GM18505 (cell line): Measurements from ENCODE around the gene CAVIN1.
"Not testable (repeated sequence)": the region's sequence is repeated elsewhere in the genome, so short reads cannot be mapped to it uniquely, and the experiment has no call there.

Experiments used
- ATAC-seq: cut with Tn5 transposase; IDR thresholded peaks from one replicate; pipeline ENCODE4 v1.9.1; 2021; ENCODE audit not compliant: unreplicated experiment
- POLR2A ChIP-seq: IDR thresholded peaks from 4 replicates; pipeline ENCODE4 v1.6.1; 2011; ENCODE audit warnings: borderline replicate concordance; ENCODE audit not compliant: insufficient read depth, insufficient read length; ENCODE audit errors: extremely low read depth

The CAVIN1 gene

GRCh38 chr17:42422958-42423712 is at the start of gene CAVIN1:
Gene CAVIN1, minus strand, starts transcription at chr17:42423256. Its CDS starts 159 bp downstream, at chr17:42423097.
- no peak for ATAC-seq
- TF ChIP-seq POLR2A, result no peak

- no peak for TF ChIP-seq POLR2A
- ATAC-seq, result no peak
Measured at GRCh38 chr17:42467889-42468288, 44.8 kb upstream of the CAVIN1 start.

- no peak for ATAC-seq
Measured at GRCh38 chr17:42463976-42464400, 40.9 kb upstream of the CAVIN1 start.

GRCh38 chr17:42460371-42460770 is 37.3 kb upstream of the CAVIN1 start:
- TF ChIP-seq POLR2A, result no peak
- no peak for ATAC-seq

More at GRCh38 chr17:42463976-42464400, 40.9 kb upstream of the CAVIN1 start:
- no peak for TF ChIP-seq POLR2A

GRCh38 chr17:42459801-42460281 is 36.8 kb upstream of the CAVIN1 start:
- ATAC-seq, result no peak
- no peak for TF ChIP-seq POLR2A

GRCh38 chr17:42459256-42459800 is 36.3 kb upstream of the CAVIN1 start:
- no peak for ATAC-seq
- no peak for TF ChIP-seq POLR2A

GRCh38 chr17:42458497-42459255 is 35.6 kb upstream of the CAVIN1 start, which contains the start of gene ATP6V0A1:
Gene ATP6V0A1, plus strand, starts transcription at chr17:42458878. Its CDS starts 2,017 bp downstream, at chr17:42460895.
- ATAC-seq, result peak; percentile 67

GRCh38 chr17:42457107-42457792 is 34.2 kb upstream of the CAVIN1 start:
- TF ChIP-seq POLR2A, result no peak
- no peak for ATAC-seq

More at GRCh38 chr17:42458497-42459255, 35.6 kb upstream of the CAVIN1 start, which contains the start of gene ATP6V0A1:
- TF ChIP-seq POLR2A, result peak; percentile 76

- peak; percentile 34 for TF ChIP-seq POLR2A
- ATAC-seq, result no peak
Measured at GRCh38 chr17:42456223-42457106, 33.4 kb upstream of the CAVIN1 start.

- ATAC-seq, result not testable (repeated sequence)
Measured at GRCh38 chr17:42454987-42455386, 31.9 kb upstream of the CAVIN1 start.

- TF ChIP-seq POLR2A, result no peak
- ATAC-seq, result no peak
Measured at GRCh38 chr17:42453439-42453838, 30.4 kb upstream of the CAVIN1 start.

- ATAC-seq, result not testable (repeated sequence)
Measured at GRCh38 chr17:42451270-42451669, 28.2 kb upstream of the CAVIN1 start.

GRCh38 chr17:42449838-42450237 is 26.8 kb upstream of the CAVIN1 start:
- not testable (repeated sequence) for ATAC-seq

- not testable (repeated sequence) for ATAC-seq
Measured at GRCh38 chr17:42449176-42449575, 26.1 kb upstream of the CAVIN1 start.
